ENCODE data around the gene LILRA6.

Gene LILRA6

GRCh38 chr19:54188215-54188871 is 54.2 kb downstream of the LILRA6 start:
- DNase-seq (ENCODE audit: low read depth) = peak; percentile 88

- no peak for DNase-seq (ENCODE audit: low read depth)
These were observed 55.6 kb downstream of the LILRA6 start for GRCh38 chr19:54186934-54187381.

All from iris pigment epithelial cell (primary cell).